Loucy (cell line): ENCODE results near the gene CYFIP2.

Experiments
- H2AFZ ChIP-seq: fragments of 200-600 bp; sonication (generic); 2 replicates; pipeline ENCODE4 v1.6.0; 2016; ENCODE audit warnings: antibody characterized with exemption, mild to moderate bottlenecking, low read length, moderate library complexity
- H3F3A ChIP-seq: fragments of 200-600 bp; 2 replicates; pipeline ENCODE4 v1.6.0; 2016; ENCODE audit warnings: antibody characterized with exemption, low read depth, mild to moderate bottlenecking
- H3K27me3 ChIP-seq: fragments of 200-600 bp; sonication (generic); 2 replicates; pipeline ENCODE4 v1.6.1; 2014; ENCODE audit warnings: low read length, mild to moderate bottlenecking; ENCODE audit not compliant: insufficient read depth, poor library complexity, severe bottlenecking
- H3K36me3 ChIP-seq: fragments of 200-600 bp; sonication (generic); 2 replicates; pipeline ENCODE4 v1.6.1; 2016; ENCODE audit warnings: low read length; ENCODE audit not compliant: insufficient read depth
- H3K4me1 ChIP-seq: fragments of 200-600 bp; sonication (generic); 2 replicates; pipeline ENCODE4 v1.5.1; 2014; ENCODE audit warnings: low read length, mild to moderate bottlenecking; ENCODE audit not compliant: insufficient read depth, poor library complexity, severe bottlenecking
- H3K4me2 ChIP-seq: fragments of 200-600 bp; sonication (generic); 2 replicates; pipeline ENCODE4 v1.6.0; 2014; ENCODE audit warnings: antibody characterized with exemption, low read length, low read depth, mild to moderate bottlenecking; ENCODE audit not compliant: poor library complexity, severe bottlenecking
- H3K4me3 ChIP-seq: fragments of 200-600 bp; sonication (generic); 2 replicates; pipeline ENCODE4 v1.5.1; 2014; ENCODE audit warnings: low read length, mild to moderate bottlenecking, mixed read lengths; ENCODE audit not compliant: poor library complexity, severe bottlenecking
- H3K79me2 ChIP-seq: fragments of 200-600 bp; sonication (generic); 2 replicates; pipeline ENCODE4 v1.6.1; 2014; ENCODE audit warnings: low read length; ENCODE audit not compliant: insufficient read depth
- H3K9ac ChIP-seq: fragments of 200-600 bp; sonication (generic); 2 replicates; pipeline ENCODE4 v1.6.0; 2014; ENCODE audit warnings: mild to moderate bottlenecking, low read depth, low read length, moderate library complexity; ENCODE audit not compliant: poor library complexity, severe bottlenecking
- H3K9me2 ChIP-seq: fragments of 200-600 bp; sonication (generic); replicated peaks from 2 replicates; pipeline ENCODE4 v1.6.1; 2016; ENCODE audit warnings: low read depth, low read length, mixed read lengths
- H3K9me3 ChIP-seq: fragments of 200-600 bp; sonication (generic); 2 replicates; pipeline ENCODE4 v1.6.1; 2014; ENCODE audit warnings: mild to moderate bottlenecking, antibody characterized with exemption, low read length, low read depth; ENCODE audit not compliant: insufficient read depth
- H4K20me1 ChIP-seq: fragments of 200-600 bp; sonication (generic); 2 replicates; pipeline ENCODE4 v1.6.0; 2014; ENCODE audit warnings: antibody characterized with exemption, low read length, mild to moderate bottlenecking; ENCODE audit not compliant: insufficient read depth, poor library complexity, severe bottlenecking
- EZH2phosphoT487 ChIP-seq: fragments of 200-600 bp; IDR thresholded peaks from 2 replicates; pipeline ENCODE4 v1.6.1; 2018; ENCODE audit warnings: antibody characterized with exemption, mild to moderate bottlenecking, moderate library complexity, borderline replicate concordance
- TF ChIP-seq, protein P1 (sequence below): fragments of 200-600 bp; sonication (generic); conservative IDR thresholded peaks from 2 replicates; pipeline ENCODE4 v1.5.1; 2014; ENCODE audit warnings: mild to moderate bottlenecking, antibody characterized with exemption, low read length

The CYFIP2 gene

DNA sequence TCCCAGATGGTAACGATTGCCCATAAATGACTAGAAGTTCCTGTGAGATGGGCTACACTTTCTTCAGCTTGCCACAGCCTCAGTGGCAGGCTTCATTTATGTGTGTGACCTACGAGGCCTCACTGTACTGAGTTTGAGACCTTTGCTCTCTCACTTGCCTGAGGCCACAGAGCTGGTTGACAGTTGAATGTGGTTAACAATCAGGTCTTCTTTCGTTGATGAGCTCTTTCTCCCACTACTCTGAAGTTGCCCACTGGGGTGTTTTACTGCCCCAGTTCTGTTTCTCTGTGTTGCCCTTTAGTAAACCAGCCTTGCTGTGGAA lies 70.5 kb downstream of the CYFIP2 start:
- H3K4me1 ChIP-seq: no peaks in the 10 kb centered on the region
- no peaks in the 10 kb centered on the region for H3K27me3 ChIP-seq
- H3K9ac ChIP-seq: no peak overlapping the region
- TF ChIP-seq, protein P1, sequence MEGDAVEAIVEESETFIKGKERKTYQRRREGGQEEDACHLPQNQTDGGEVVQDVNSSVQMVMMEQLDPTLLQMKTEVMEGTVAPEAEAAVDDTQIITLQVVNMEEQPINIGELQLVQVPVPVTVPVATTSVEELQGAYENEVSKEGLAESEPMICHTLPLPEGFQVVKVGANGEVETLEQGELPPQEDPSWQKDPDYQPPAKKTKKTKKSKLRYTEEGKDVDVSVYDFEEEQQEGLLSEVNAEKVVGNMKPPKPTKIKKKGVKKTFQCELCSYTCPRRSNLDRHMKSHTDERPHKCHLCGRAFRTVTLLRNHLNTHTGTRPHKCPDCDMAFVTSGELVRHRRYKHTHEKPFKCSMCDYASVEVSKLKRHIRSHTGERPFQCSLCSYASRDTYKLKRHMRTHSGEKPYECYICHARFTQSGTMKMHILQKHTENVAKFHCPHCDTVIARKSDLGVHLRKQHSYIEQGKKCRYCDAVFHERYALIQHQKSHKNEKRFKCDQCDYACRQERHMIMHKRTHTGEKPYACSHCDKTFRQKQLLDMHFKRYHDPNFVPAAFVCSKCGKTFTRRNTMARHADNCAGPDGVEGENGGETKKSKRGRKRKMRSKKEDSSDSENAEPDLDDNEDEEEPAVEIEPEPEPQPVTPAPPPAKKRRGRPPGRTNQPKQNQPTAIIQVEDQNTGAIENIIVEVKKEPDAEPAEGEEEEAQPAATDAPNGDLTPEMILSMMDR: no peak
- no peak for TF ChIP-seq EZH2phosphoT487
- no peaks in the 10 kb centered on the region for H3K9me3 ChIP-seq
- H4K20me1 ChIP-seq: no peaks in the 10 kb centered on the region
- no peaks in the 10 kb centered on the region for H3K9me2 ChIP-seq
- H3F3A ChIP-seq: no peaks in the 10 kb centered on the region
- peaks cover 88% of the 10 kb centered on the region; the same call in 1 of the 2 replicates for H3K36me3 ChIP-seq
- H3K79me2 ChIP-seq: no peaks in the 10 kb centered on the region
- no peak overlapping the region for H2AFZ ChIP-seq
- H3K4me2 ChIP-seq: no peak overlapping the region
- H3K4me3 ChIP-seq: no peak overlapping the region

DNA sequence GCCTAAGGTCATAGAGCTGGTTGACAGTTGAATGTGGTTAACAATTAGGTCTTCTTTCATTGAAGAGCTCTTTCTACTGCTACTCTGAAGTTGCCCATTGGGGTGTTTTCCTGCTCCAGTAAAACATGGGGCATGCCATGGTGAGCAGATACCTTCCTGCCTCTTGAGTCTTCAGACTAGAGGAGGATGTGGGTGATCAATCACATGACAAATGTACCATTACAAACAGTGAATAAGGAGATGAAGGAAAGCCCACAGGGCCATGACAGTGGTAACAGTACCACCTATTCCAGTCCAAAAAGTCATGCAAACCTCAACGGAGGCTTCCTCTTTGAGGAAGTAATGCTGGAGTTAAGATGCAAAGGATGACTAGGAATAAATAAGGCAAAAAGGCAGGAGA lies 73.5 kb downstream of the CYFIP2 start:
- no peaks in the 10 kb centered on the region for H3K4me1 ChIP-seq
- no peaks in the 10 kb centered on the region for H3K9me3 ChIP-seq
- TF ChIP-seq, protein P1: no peak
- no peak for TF ChIP-seq EZH2phosphoT487
- peaks cover 88% of the 10 kb centered on the region; the same call in 1 of the 2 replicates for H3K36me3 ChIP-seq
- H3K27me3 ChIP-seq: no peaks in the 10 kb centered on the region
- no peaks in the 10 kb centered on the region for H3F3A ChIP-seq
- H3K4me2 ChIP-seq: no peak overlapping the region
- no peak overlapping the region for H3K9ac ChIP-seq
- no peaks in the 10 kb centered on the region for H4K20me1 ChIP-seq
- H3K79me2 ChIP-seq: no peaks in the 10 kb centered on the region
- no peak overlapping the region for H3K4me3 ChIP-seq
- no peaks in the 10 kb centered on the region for H3K9me2 ChIP-seq
- H2AFZ ChIP-seq: no peak overlapping the region

DNA sequence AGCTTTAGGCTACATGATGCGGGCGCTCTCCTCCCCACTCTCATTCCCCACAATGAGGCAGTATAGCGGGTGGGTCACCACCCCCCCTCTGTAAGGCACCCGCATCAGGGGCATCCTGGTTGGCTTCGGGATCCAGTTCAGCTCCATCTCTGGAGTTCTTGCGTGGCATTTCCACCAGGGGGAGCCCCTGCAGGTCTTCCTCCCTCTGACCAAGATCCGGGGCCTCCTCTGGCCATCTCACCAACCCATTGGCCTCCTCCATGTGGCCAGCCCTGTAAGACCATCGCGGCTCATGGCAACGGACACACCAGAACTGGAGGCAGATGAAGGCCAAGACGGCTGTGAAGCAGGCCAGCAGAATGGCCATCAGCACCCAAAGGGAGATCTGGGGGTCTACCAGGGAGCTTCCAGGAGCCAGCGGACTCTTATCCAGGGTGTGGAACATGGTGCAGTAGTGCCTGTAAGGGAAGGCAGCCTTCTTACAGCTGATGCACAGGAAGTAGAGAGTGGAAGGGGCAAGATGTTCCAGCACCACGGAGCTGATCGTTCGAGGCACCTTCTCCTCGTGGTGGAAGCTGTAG lies 77.0 kb downstream of the CYFIP2 start:
- H3K4me2 ChIP-seq: no peak overlapping the region
- TF ChIP-seq, protein P1: peak; percentile 58
- no peak for TF ChIP-seq EZH2phosphoT487
- no peaks in the 10 kb centered on the region for H4K20me1 ChIP-seq

More for the DNA sequence above, 77.0 kb downstream of the CYFIP2 start:
- no peaks in the 10 kb centered on the region for H3K27me3 ChIP-seq
- H3K9ac ChIP-seq: no peak overlapping the region
- no peaks in the 10 kb centered on the region for H3K79me2 ChIP-seq
- H3K9me2 ChIP-seq: no peaks in the 10 kb centered on the region
- no peaks in the 10 kb centered on the region for H3K4me1 ChIP-seq
- H2AFZ ChIP-seq: no peak overlapping the region
- no peaks in the 10 kb centered on the region for H3K9me3 ChIP-seq
- H3K36me3 ChIP-seq: peaks cover 90% of the 10 kb centered on the region; the same call in 1 of the 2 replicates
- H3F3A ChIP-seq: no peaks in the 10 kb centered on the region
- no peak overlapping the region for H3K4me3 ChIP-seq
